HepG2 (cell line): ENCODE data around the gene CYP17A1. TPM values are rescaled to one million over a fixed set of nuclear protein-coding genes. Genes with fewer than 3 reads are reported as not detected.
A peak's percentile ranks its signal among the peaks of the same experiment; 100 is the strongest.

Experiments
- CCAR2 ChIP-seq: fragments of 200-400 bp; formaldehyde crosslinking; optimal IDR thresholded peaks from 2 replicates; pipeline ENCODE3; 2018; ENCODE audit warnings: low read depth, mild to moderate bottlenecking, low read length, moderate library complexity
- CEBPG ChIP-seq: IDR thresholded peaks from 2 replicates; pipeline ENCODE4 v1.6.1; 2016
- DBP ChIP-seq: sonication (generic); formaldehyde crosslinking; IDR thresholded peaks from 2 replicates; pipeline ENCODE4 v1.4.0; 2020; ENCODE audit warnings: missing genetic modification reagents; ENCODE audit errors: not compliant biosample characterization
- EEA1 ChIP-seq: sonication (generic); formaldehyde crosslinking; IDR thresholded peaks from 2 replicates; pipeline ENCODE4 v1.5.1; 2020; ENCODE audit warnings: mild to moderate bottlenecking, missing genetic modification reagents, borderline replicate concordance
- EED ChIP-seq: sonication (generic); formaldehyde crosslinking; IDR thresholded peaks from 2 replicates; pipeline ENCODE4 v1.5.0; 2020; ENCODE audit warnings: mild to moderate bottlenecking, missing genetic modification reagents
- GPBP1L1 ChIP-seq: sonication (generic); formaldehyde crosslinking; IDR thresholded peaks from 2 replicates; pipeline ENCODE4 v1.5.0; 2020; ENCODE audit warnings: mild to moderate bottlenecking, missing genetic modification reagents
- GPN1 ChIP-seq: sonication (generic); formaldehyde crosslinking; IDR thresholded peaks from 2 replicates; pipeline ENCODE4 v1.5.1; 2020; ENCODE audit warnings: missing genetic modification reagents, borderline replicate concordance
- MBD4 ChIP-seq: IDR thresholded peaks from 2 replicates; pipeline ENCODE4 v1.6.1; 2012; ENCODE audit warnings: low read length, inconsistent platforms, borderline replicate concordance
- NFRKB ChIP-seq: fragments of 450-650 bp; IDR thresholded peaks from 2 replicates; pipeline ENCODE4 v1.6.1; 2017
- NFYC ChIP-seq: IDR thresholded peaks from 2 replicates; pipeline ENCODE4 v1.6.1; 2016; ENCODE audit warnings: missing genetic modification reagents, missing compliant biosample characterization
- PAF1 ChIP-seq: IDR thresholded peaks from 2 replicates; pipeline ENCODE4 v1.6.1; 2016; ENCODE audit warnings: missing genetic modification reagents, missing compliant biosample characterization
- PHF5A ChIP-seq: IDR thresholded peaks from one replicate; pipeline ENCODE4 v1.6.1; 2018; ENCODE audit warnings: low read depth, missing genetic modification reagents; ENCODE audit not compliant: unreplicated experiment
- PTBP1 ChIP-seq: fragments of 200-400 bp; formaldehyde crosslinking; IDR thresholded peaks from 2 replicates; pipeline ENCODE4 v1.6.1; 2018; ENCODE audit warnings: low read length, low read depth; ENCODE audit not compliant: poor library complexity, severe bottlenecking
- RFX1 ChIP-seq: fragments of 450-650 bp; IDR thresholded peaks from 2 replicates; pipeline ENCODE4 v1.6.1; 2017
- RORA ChIP-seq: sonication (generic); formaldehyde crosslinking; IDR thresholded peaks from 2 replicates; pipeline ENCODE4 v1.5.0; 2020; ENCODE audit warnings: mild to moderate bottlenecking, missing genetic modification reagents, moderate library complexity
- SALL2 ChIP-seq: sonication (generic); formaldehyde crosslinking; IDR thresholded peaks from 2 replicates; pipeline ENCODE4 v1.8.1; 2023; ENCODE audit warnings: mild to moderate bottlenecking, missing genetic modification reagents, inconsistent platforms
- SIX4 ChIP-seq: sonication (generic); formaldehyde crosslinking; IDR thresholded peaks from 2 replicates; pipeline ENCODE4 v1.4.0; 2020; ENCODE audit warnings: missing genetic modification reagents
- SMARCE1 ChIP-seq: fragments of 450-650 bp; IDR thresholded peaks from 2 replicates; pipeline ENCODE4 v1.6.1; 2017; ENCODE audit warnings: borderline replicate concordance
- SOX6 ChIP-seq, 2 experiments: fragments of 450-650 bp in 1 of 2; sonication (generic) in 1 of 2; formaldehyde crosslinking in 1 of 2; IDR thresholded peaks; 2 replicates each; pipeline versions ENCODE4 v1.4.0 to v1.6.1; 2017 to 2020; ENCODE audit warnings: antibody characterized with exemption in 1 of 2, mild to moderate bottlenecking in 1 of 2, missing genetic modification reagents in 1 of 2
- ZBTB34 ChIP-seq: sonication (generic); formaldehyde crosslinking; IDR thresholded peaks from 2 replicates; pipeline ENCODE4 v1.8.0; 2022; ENCODE audit warnings: mild to moderate bottlenecking, missing genetic modification reagents
- ZFYVE20 ChIP-seq: sonication (generic); formaldehyde crosslinking; IDR thresholded peaks from 2 replicates; pipeline ENCODE4 v1.8.0; 2023; ENCODE audit warnings: low read depth, mild to moderate bottlenecking, moderate library complexity, missing genetic modification reagents, borderline replicate concordance
- ZNF225 ChIP-seq: sonication (generic); formaldehyde crosslinking; IDR thresholded peaks from 2 replicates; pipeline ENCODE4 v1.4.0; 2020; ENCODE audit warnings: mild to moderate bottlenecking, missing genetic modification reagents
- ZNF430 ChIP-seq: sonication (generic); formaldehyde crosslinking; IDR thresholded peaks from 2 replicates; pipeline ENCODE4 v1.9.0; 2021; ENCODE audit warnings: mild to moderate bottlenecking, missing genetic modification reagents
- ZNF672 ChIP-seq: sonication (generic); formaldehyde crosslinking; IDR thresholded peaks from 2 replicates; pipeline ENCODE4 v1.8.1; 2022; ENCODE audit warnings: missing genetic modification reagents
- ZNF775 ChIP-seq: sonication (generic); formaldehyde crosslinking; IDR thresholded peaks from 2 replicates; pipeline ENCODE4 v1.4.0; 2020; ENCODE audit warnings: missing genetic modification reagents, mild to moderate bottlenecking, moderate library complexity, borderline replicate concordance
- ZNF792 ChIP-seq: IDR thresholded peaks from 2 replicates; pipeline ENCODE4 v1.6.1; 2016
- ZSCAN20 ChIP-seq: sonication (generic); formaldehyde crosslinking; IDR thresholded peaks from 2 replicates; pipeline ENCODE4 v1.4.0; 2020; ENCODE audit warnings: missing genetic modification reagents, mild to moderate bottlenecking, borderline replicate concordance
- polyA plus RNA-seq, 8 experiments: library from polyadenylated mRNA; depleted of rRNA in 3 of 8; stranded (reverse) in 7 of 8; unstranded in 1 of 8; fragments of >200 nt; fragmentation: Illumina TruSeq in 4 of 8; extraction: Trizol in 4 of 8; gene quantifications; 2 replicates each; pipeline versions ENCODE4 v1.2.1 to v1.2.3, GENCODE V29; 2011 to 2016; ENCODE audit warnings: low read depth in 4 of 8, missing spikeins in 1 of 8, mixed read lengths in 1 of 8; ENCODE audit not compliant: insufficient read depth in 1 of 8
- total RNA-seq, 5 experiments: library from RNA; depleted of rRNA; stranded (reverse); fragments of >200 nt; fragmentation: Illumina TruSeq; extraction: Trizol; gene quantifications; 2 replicates each; pipeline ENCODE4 v1.2.3, GENCODE V29; 2016; ENCODE audit warnings: low read depth in 1 of 5

The CYP17A1 gene
- total and polyA plus RNA-seq, 2 of the 13 experiments (the other 11 are each of a cell fraction or from before 2014, with no cell fraction given) = 0.13 to 1.1 TPM

- 0 out of 2 replicates have a peak, but pooled peaks have one; percentile 49 for TF ChIP-seq PAF1 (CRISPR knock-in tag)
- TF ChIP-seq NFYC (CRISPR knock-in tag) = no peak
- no peak for TF ChIP-seq ZSCAN20
- no peak for TF ChIP-seq GPBP1L1
- peak; percentile 64; the same call in 1 of the 2 replicates for TF ChIP-seq SALL2
- TF ChIP-seq ZFYVE20 (CRISPR knock-in tag) = no peak
- no peak for TF ChIP-seq CEBPG
- no peak for TF ChIP-seq ZNF225 (CRISPR knock-in tag)
- no peak for TF ChIP-seq SOX6 (IDR thresholded peaks at IDR 0.05)
- TF ChIP-seq SOX6 (CRISPR knock-in tag; IDR thresholded peaks at IDR 0.05) = peak; percentile 56
- TF ChIP-seq RORA = no peak
- no peak for TF ChIP-seq PHF5A (CRISPR knock-in tag)
- no peak for TF ChIP-seq GPN1 (CRISPR knock-in tag)
- no peak for TF ChIP-seq ZNF672 (CRISPR knock-in tag)
- TF ChIP-seq PTBP1 = no peak
- TF ChIP-seq MBD4 = no peak
- TF ChIP-seq DBP = no peak
- TF ChIP-seq EEA1 (CRISPR knock-in tag) = no peak
- no peak for TF ChIP-seq CCAR2
- peak; percentile 70; the same call in 1 of the 2 replicates for TF ChIP-seq ZNF430 (CRISPR knock-in tag)
- TF ChIP-seq NFRKB = no peak
- no peak for TF ChIP-seq ZNF775
- no peak for TF ChIP-seq SMARCE1
- 0 out of 2 replicates have a peak, but pooled peaks have one; percentile 42 for TF ChIP-seq ZBTB34
- TF ChIP-seq EED (CRISPR knock-in tag) = no peak; the same call in 1 of the 2 replicates
- TF ChIP-seq ZNF792 (CRISPR knock-in tag) = no peak
- no peak for TF ChIP-seq SIX4 (CRISPR knock-in tag)
- no peak for TF ChIP-seq RFX1
These were observed 32.3 kb upstream of the CYP17A1 start, which contains the start of gene AS3MT (continued) for GRCh38 chr10:102869258-102870198.
